HEK293 (cell line): ENCODE results near the gene PARL.

Experiments
- CTCF ChIA-PET: fragments of 350-600 bp; formaldehyde crosslinking; extraction: SDS; loops from one replicate; lab custom pipeline; 2021; ENCODE audit warnings: antibody characterized with exemption; lab: Yijun Ruan, JAX
- POLR2A ChIA-PET: fragments of 300-600 bp; formaldehyde crosslinking; extraction: SDS; loops from one replicate; lab custom pipeline; 2020; ENCODE audit warnings: antibody characterized with exemption, inconsistent platforms; lab: Yijun Ruan, JAX
- H3K27ac ChIP-seq: fragments of 200-500 bp; sonication (Bioruptor generic); 2 replicates; pipeline ENCODE4 v1.5.1; 2014; ENCODE audit warnings: low read depth, low read length, control low read depth, inconsistent platforms; ENCODE audit errors: extremely low read depth
- H3K36me3 ChIP-seq, 2 experiments: fragments of 200-500 bp in 1 of 2; sonication (Bioruptor generic) in 1 of 2; 1 replicate in 1 of 2; 2 replicates in 1 of 2; pipeline ENCODE4 v1.5.1; 2014 to 2017; ENCODE audit warnings: inconsistent platforms in 2 of 2, low read length in 2 of 2; ENCODE audit not compliant: control insufficient read depth in 2 of 2, insufficient read depth in 1 of 2
- H3K4me1 ChIP-seq: fragments of 200-500 bp; sonication (Bioruptor generic); 2 replicates; pipeline ENCODE4 v1.5.1; 2014; ENCODE audit warnings: mild to moderate bottlenecking, low read length, inconsistent platforms; ENCODE audit not compliant: control insufficient read depth, insufficient read depth
- H3K4me3 ChIP-seq: 2 replicates; pipeline ENCODE4 v1.5.1; 2011; ENCODE audit warnings: low read depth, mild to moderate bottlenecking, control low read depth, low read length, moderate library complexity
- H3K9me3 ChIP-seq: fragments of 200-500 bp; sonication (Bioruptor generic); 2 replicates; pipeline ENCODE4 v1.5.1; 2014; ENCODE audit warnings: low read depth, low read length, inconsistent platforms; ENCODE audit not compliant: control insufficient read depth, insufficient read depth
- EGR2 ChIP-seq: fragments of 450-650 bp; formaldehyde crosslinking; IDR thresholded peaks from 2 replicates; pipeline ENCODE4 v1.5.1; 2016; ENCODE audit warnings: low read depth, missing biosample characterization, missing genetic modification characterization
- OSR2 ChIP-seq: fragments of 450-650 bp; formaldehyde crosslinking; IDR thresholded peaks from 2 replicates; pipeline ENCODE4 v1.5.1; 2016; ENCODE audit warnings: missing biosample characterization, missing genetic modification characterization
- SCRT1 ChIP-seq: fragments of 450-650 bp; formaldehyde crosslinking; IDR thresholded peaks from 2 replicates; pipeline ENCODE4 v1.5.1; 2016; ENCODE audit warnings: missing biosample characterization, missing genetic modification characterization, borderline replicate concordance
- ZBTB10 ChIP-seq: fragments of 450-650 bp; formaldehyde crosslinking; IDR thresholded peaks from 2 replicates; pipeline ENCODE4 v1.5.1; 2016; ENCODE audit warnings: missing biosample characterization, missing genetic modification characterization
- ZNF2 ChIP-seq: fragments of 450-650 bp; formaldehyde crosslinking; IDR thresholded peaks from 2 replicates; pipeline ENCODE4 v1.5.1; 2016; ENCODE audit warnings: missing biosample characterization, missing genetic modification characterization
- ZNF239 ChIP-seq: fragments of 450-650 bp; formaldehyde crosslinking; IDR thresholded peaks from 2 replicates; pipeline ENCODE4 v1.5.1; 2016; ENCODE audit warnings: missing biosample characterization, missing genetic modification characterization
- ZNF248 ChIP-seq: fragments of 450-650 bp; formaldehyde crosslinking; IDR thresholded peaks from 2 replicates; pipeline ENCODE4 v1.5.1; 2017; ENCODE audit warnings: missing biosample characterization, missing genetic modification characterization
- ZNF26 ChIP-seq: fragments of 450-650 bp; formaldehyde crosslinking; IDR thresholded peaks from 2 replicates; pipeline ENCODE4 v1.5.1; 2016; ENCODE audit warnings: missing biosample characterization, missing genetic modification characterization
- ZNF280D ChIP-seq: fragments of 450-650 bp; formaldehyde crosslinking; IDR thresholded peaks from 2 replicates; pipeline ENCODE4 v1.5.1; 2016; ENCODE audit warnings: missing biosample characterization, missing genetic modification characterization
- ZNF302 ChIP-seq: fragments of 450-650 bp; formaldehyde crosslinking; IDR thresholded peaks from 2 replicates; pipeline ENCODE4 v1.5.1; 2016; ENCODE audit warnings: missing biosample characterization, missing genetic modification characterization, low read depth
- ZNF518A ChIP-seq: fragments of 450-650 bp; formaldehyde crosslinking; conservative IDR thresholded peaks from 2 replicates; pipeline ENCODE4 v1.5.1; 2016; ENCODE audit warnings: low read depth, missing biosample characterization, missing genetic modification characterization
- ZNF660 ChIP-seq: fragments of 450-650 bp; IDR thresholded peaks from 2 replicates; pipeline ENCODE4 v1.5.1; 2018; ENCODE audit warnings: missing biosample characterization, mild to moderate bottlenecking, missing genetic modification characterization
- ZNF76 ChIP-seq: fragments of 450-650 bp; formaldehyde crosslinking; IDR thresholded peaks from 2 replicates; pipeline ENCODE4; 2016; ENCODE audit warnings: low read depth, missing biosample characterization, missing genetic modification characterization, borderline replicate concordance
- ZNF768 ChIP-seq: fragments of 450-650 bp; formaldehyde crosslinking; IDR thresholded peaks from 2 replicates; pipeline ENCODE4 v1.5.1; 2018; ENCODE audit warnings: missing biosample characterization, mild to moderate bottlenecking, missing genetic modification characterization

PARL gene

GRCh38 chr3:183818706-183819624 is 65.7 kb downstream of the PARL start:
- H3K36me3 ChIP-seq: peaks cover 0 to 44% of the 10 kb centered on the region in 2 experiments; a peak in 2 of 3 replicates
- no peak overlapping the region for H3K4me3 ChIP-seq
- CTCF ChIA-PET: interaction anchor here (0.6 to 0.7 kb wide), 2 partner anchors 196 to 984 kb away, joined by 3 read pairs; no protein-coding TSS in a partner anchor
- no peaks in the 10 kb centered on the region for H3K9me3 ChIP-seq
- H3K4me1 ChIP-seq: peaks cover 3% of the 10 kb centered on the region; the same call in 1 of the 2 replicates
- no peak overlapping the region for H3K27ac ChIP-seq
- POLR2A ChIA-PET: no interaction called here
- TF ChIP-seq ZNF302 (tag by site-specific recombination) (no peak), EGR2 (tag by site-specific recombination) (no peak), ZNF248 (no peak), ZNF660 (tag by site-specific recombination) (no peak), ZNF768 (no peak), ZNF26 (no peak), ZNF280D (tag by site-specific recombination) (no peak), ZBTB10 (tag by site-specific recombination) (no peak), ZNF239 (tag by site-specific recombination) (no peak), OSR2 (no peak), ZNF76 (no peak), SCRT1 (tag by site-specific recombination) (no peak), ZNF518A (no peak), ZNF2 (tag by site-specific recombination) (no peak)
